Measurements from ENCODE around the gene WBP1.
"Not testable (repeated sequence)": the region's sequence is repeated elsewhere in the genome, so short reads cannot be mapped to it uniquely, and the experiment has no call there.

WBP1 gene

GRCh38 chr2:74481961-74482800 is 23.9 kb downstream of the WBP1 start:
- in situ Hi-C loops (cut with HindIII; ENCODE audit: low sequenced_read_pairs), result no loop called here

- in situ Hi-C loops (cut with HindIII; ENCODE audit: low sequenced_read_pairs), result no loop called here
Measured at GRCh38 chr2:74482801-74483674, 24.8 kb downstream of the WBP1 start, which contains the start of the genes CCDC142 and TTC31. Gene CCDC142 (minus strand): TSS chr2:74482998. CDS start chr2:74482837, 161 bp downstream. Gene TTC31 (plus strand): TSS chr2:74483081. CDS start chr2:74483096, 15 bp downstream.

- in situ Hi-C loops (cut with HindIII; ENCODE audit: low sequenced_read_pairs), result not testable (repeated sequence)
Measured at GRCh38 chr2:74483675-74484164, 25.5 kb downstream of the WBP1 start.

GRCh38 chr2:74486141-74486540 is 27.9 kb downstream of the WBP1 start:
- in situ Hi-C loops (cut with HindIII; ENCODE audit: low sequenced_read_pairs), result no loop called here

GRCh38 chr2:74488643-74489481 is 30.6 kb downstream of the WBP1 start:
- in situ Hi-C loops (cut with HindIII; ENCODE audit: low sequenced_read_pairs), result no loop called here

GRCh38 chr2:74489906-74490305 is 31.7 kb downstream of the WBP1 start:
- in situ Hi-C loops (cut with HindIII; ENCODE audit: low sequenced_read_pairs), result loop anchor here (5.0 kb wide), 1 partner anchor 97 kb away; no protein-coding TSS in a partner anchor

GRCh38 chr2:74491648-74492544 is 33.7 kb downstream of the WBP1 start:
- in situ Hi-C loops (cut with HindIII; ENCODE audit: low sequenced_read_pairs), result loop anchor here (5.0 kb wide), 1 partner anchor 95 kb away; no protein-coding TSS in a partner anchor

- in situ Hi-C loops (cut with HindIII; ENCODE audit: low sequenced_read_pairs), result loop anchor here (5.0 kb wide), 1 partner anchor 94 kb away; no protein-coding TSS in a partner anchor
Measured at GRCh38 chr2:74493546-74493945, 35.3 kb downstream of the WBP1 start.

GRCh38 chr2:74495440-74495839 is 37.2 kb downstream of the WBP1 start:
- in situ Hi-C loops (cut with HindIII; ENCODE audit: low sequenced_read_pairs), result no loop called here

- in situ Hi-C loops (cut with HindIII; ENCODE audit: low sequenced_read_pairs), result no loop called here
Measured at GRCh38 chr2:74496997-74497776, 38.9 kb downstream of the WBP1 start.

- in situ Hi-C loops (cut with HindIII; ENCODE audit: low sequenced_read_pairs), result no loop called here
Measured at GRCh38 chr2:74497777-74498499, 39.7 kb downstream of the WBP1 start.

GRCh38 chr2:74498500-74499266 is 40.4 kb downstream of the WBP1 start:
- in situ Hi-C loops (cut with HindIII; ENCODE audit: low sequenced_read_pairs), result no loop called here

- in situ Hi-C loops (cut with HindIII; ENCODE audit: low sequenced_read_pairs), result no loop called here
Measured at GRCh38 chr2:74499267-74499939, 41.2 kb downstream of the WBP1 start, which contains the start of gene LBX2. Gene LBX2 (minus strand): TSS chr2:74499603. CDS start chr2:74499537, 66 bp downstream.

- in situ Hi-C loops (cut with HindIII; ENCODE audit: low sequenced_read_pairs), result no loop called here
Measured at GRCh38 chr2:74499940-74500577, 41.8 kb downstream of the WBP1 start.

GRCh38 chr2:74500578-74500946 is 42.3 kb downstream of the WBP1 start:
- in situ Hi-C loops (cut with HindIII; ENCODE audit: low sequenced_read_pairs), result no loop called here

Data from endothelial cell of hepatic sinusoid (primary cell).